HL-60 (cell line): ENCODE results near the gene CST4.
"Not testable (repeated sequence)": the region's sequence is repeated elsewhere in the genome, so short reads cannot be mapped to it uniquely, and the experiment has no call there.

Experiments
- DNase-seq, 2 experiments: peaks; one replicate each; pipeline ENCODE4 v3.0.0-alpha.2; 2010 to 2020; ENCODE audit warnings: low read depth in 1 of 2, low spot score in 1 of 2
- H3K27ac ChIP-seq: fragments of 250-450 bp; sonication (Bioruptor Pico); replicated peaks from 2 replicates; pipeline ENCODE4 v1.5.1; 2020; ENCODE audit warnings: mild to moderate bottlenecking, moderate library complexity
- H3K27me3 ChIP-seq: fragments of 250-450 bp; sonication (Bioruptor Pico); 2 replicates; pipeline ENCODE4 v1.5.1; 2021; ENCODE audit warnings: mild to moderate bottlenecking, moderate library complexity; ENCODE audit not compliant: insufficient read depth, poor library complexity, severe bottlenecking
- H3K4me3 ChIP-seq: replicated peaks from 2 replicates; pipeline ENCODE4 v1.5.1; 2011; ENCODE audit warnings: mild to moderate bottlenecking, control low read depth, low read length; ENCODE audit not compliant: insufficient read depth
- CTCF ChIP-seq: IDR thresholded peaks from one replicate; pipeline ENCODE4 v1.5.1; 2011; ENCODE audit warnings: low read length, control low read depth, inconsistent platforms; ENCODE audit not compliant: insufficient read depth
- GABPA ChIP-seq: IDR thresholded peaks from 2 replicates; pipeline ENCODE4 v1.6.1; 2012; ENCODE audit warnings: low read depth
- POLR2AphosphoS5 ChIP-seq: IDR thresholded peaks from 2 replicates; pipeline ENCODE4 v1.6.1; 2012; ENCODE audit warnings: low read depth
- REST ChIP-seq: IDR thresholded peaks from 2 replicates; pipeline ENCODE4 v1.6.1; 2012; ENCODE audit warnings: low read depth; ENCODE audit not compliant: insufficient replicate concordance
- SPI1 ChIP-seq: IDR thresholded peaks from 2 replicates; pipeline ENCODE4 v1.6.1; 2012; ENCODE audit warnings: low read depth, mild to moderate bottlenecking, borderline replicate concordance

The CST4 gene

GRCh38 chr20:23664954-23665353 is 23.9 kb downstream of the CST4 start:
- no peak overlapping the region for H3K27ac ChIP-seq
- no peaks in the 10 kb centered on the region for H3K27me3 ChIP-seq
- TF ChIP-seq REST (no peak), GABPA (no peak), SPI1 (no peak), POLR2AphosphoS5 (no peak), CTCF (no peak)
- DNase-seq, result no peak
- no peak overlapping the region for H3K4me3 ChIP-seq

GRCh38 chr20:23664046-23664445 is 24.8 kb downstream of the CST4 start:
- not testable (repeated sequence) for DNase-seq, H3K27me3 ChIP-seq, H3K4me3 ChIP-seq, H3K27ac ChIP-seq

GRCh38 chr20:23663180-23663579 is 25.7 kb downstream of the CST4 start:
- H3K27ac ChIP-seq, result no peak overlapping the region
- no peaks in the 10 kb centered on the region for H3K27me3 ChIP-seq

More at GRCh38 chr20:23663180-23663579, 25.7 kb downstream of the CST4 start:
- no peak overlapping the region for H3K4me3 ChIP-seq
- DNase-seq, result no peak
- TF ChIP-seq SPI1 (no peak), CTCF (no peak), REST (no peak), POLR2AphosphoS5 (no peak), GABPA (no peak)
